Coronary artery (tissue), 2 donors: ENCODE measurements around the gene DEPP1.
A peak's percentile ranks its signal among the peaks of the same experiment; 100 is the strongest.

Experiments used
- DNase-seq: peaks from one replicate; pipeline ENCODE4 v3.0.0-alpha.2; 2017; ENCODE audit warnings: low spot score
- H3K27ac ChIP-seq, 2 donors: fragments of 200-600 bp; sonication (generic); one replicate each; pipeline ENCODE4 v1.5.1; 2016 to 2019
- H3K4me3 ChIP-seq: fragments of 200-600 bp; sonication (generic); 2 replicates; pipeline ENCODE4 v1.5.1; 2016; ENCODE audit warnings: mild to moderate bottlenecking, moderate library complexity
- TF ChIP-seq, protein P1 (sequence below): fragments of 200-600 bp; sonication (generic); IDR thresholded peaks from one replicate; pipeline ENCODE4 v1.5.1; 2019; ENCODE audit warnings: antibody characterized with exemption

DEPP1 gene

DNA sequence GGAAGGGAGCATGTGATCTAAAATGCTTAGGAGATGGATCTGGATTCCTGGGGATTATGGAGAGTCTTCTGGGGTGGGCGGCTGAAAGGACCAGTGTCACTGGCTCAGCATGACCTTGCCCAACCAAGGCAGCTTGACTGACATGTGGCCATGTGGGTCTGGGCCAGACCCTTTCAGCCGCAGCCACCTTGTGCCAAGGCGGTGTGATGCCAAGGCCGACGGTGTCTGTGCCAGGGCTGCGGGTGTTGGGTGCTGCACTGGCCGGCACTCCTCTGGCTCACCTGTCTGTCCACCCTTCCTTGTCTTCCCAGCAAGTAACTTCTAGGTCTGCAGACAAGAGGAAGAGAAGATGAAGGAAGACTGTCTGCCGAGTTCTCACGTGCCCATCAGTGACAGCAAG lies 8.8 kb downstream of the DEPP1 start:
- H3K4me3 ChIP-seq = no peak overlapping the region
- H3K27ac ChIP-seq = peak overlapping the region in 1 of 2 donors; percentile 84
- TF ChIP-seq, protein P1, sequence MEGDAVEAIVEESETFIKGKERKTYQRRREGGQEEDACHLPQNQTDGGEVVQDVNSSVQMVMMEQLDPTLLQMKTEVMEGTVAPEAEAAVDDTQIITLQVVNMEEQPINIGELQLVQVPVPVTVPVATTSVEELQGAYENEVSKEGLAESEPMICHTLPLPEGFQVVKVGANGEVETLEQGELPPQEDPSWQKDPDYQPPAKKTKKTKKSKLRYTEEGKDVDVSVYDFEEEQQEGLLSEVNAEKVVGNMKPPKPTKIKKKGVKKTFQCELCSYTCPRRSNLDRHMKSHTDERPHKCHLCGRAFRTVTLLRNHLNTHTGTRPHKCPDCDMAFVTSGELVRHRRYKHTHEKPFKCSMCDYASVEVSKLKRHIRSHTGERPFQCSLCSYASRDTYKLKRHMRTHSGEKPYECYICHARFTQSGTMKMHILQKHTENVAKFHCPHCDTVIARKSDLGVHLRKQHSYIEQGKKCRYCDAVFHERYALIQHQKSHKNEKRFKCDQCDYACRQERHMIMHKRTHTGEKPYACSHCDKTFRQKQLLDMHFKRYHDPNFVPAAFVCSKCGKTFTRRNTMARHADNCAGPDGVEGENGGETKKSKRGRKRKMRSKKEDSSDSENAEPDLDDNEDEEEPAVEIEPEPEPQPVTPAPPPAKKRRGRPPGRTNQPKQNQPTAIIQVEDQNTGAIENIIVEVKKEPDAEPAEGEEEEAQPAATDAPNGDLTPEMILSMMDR = no peak
- no peak for DNase-seq

DNA sequence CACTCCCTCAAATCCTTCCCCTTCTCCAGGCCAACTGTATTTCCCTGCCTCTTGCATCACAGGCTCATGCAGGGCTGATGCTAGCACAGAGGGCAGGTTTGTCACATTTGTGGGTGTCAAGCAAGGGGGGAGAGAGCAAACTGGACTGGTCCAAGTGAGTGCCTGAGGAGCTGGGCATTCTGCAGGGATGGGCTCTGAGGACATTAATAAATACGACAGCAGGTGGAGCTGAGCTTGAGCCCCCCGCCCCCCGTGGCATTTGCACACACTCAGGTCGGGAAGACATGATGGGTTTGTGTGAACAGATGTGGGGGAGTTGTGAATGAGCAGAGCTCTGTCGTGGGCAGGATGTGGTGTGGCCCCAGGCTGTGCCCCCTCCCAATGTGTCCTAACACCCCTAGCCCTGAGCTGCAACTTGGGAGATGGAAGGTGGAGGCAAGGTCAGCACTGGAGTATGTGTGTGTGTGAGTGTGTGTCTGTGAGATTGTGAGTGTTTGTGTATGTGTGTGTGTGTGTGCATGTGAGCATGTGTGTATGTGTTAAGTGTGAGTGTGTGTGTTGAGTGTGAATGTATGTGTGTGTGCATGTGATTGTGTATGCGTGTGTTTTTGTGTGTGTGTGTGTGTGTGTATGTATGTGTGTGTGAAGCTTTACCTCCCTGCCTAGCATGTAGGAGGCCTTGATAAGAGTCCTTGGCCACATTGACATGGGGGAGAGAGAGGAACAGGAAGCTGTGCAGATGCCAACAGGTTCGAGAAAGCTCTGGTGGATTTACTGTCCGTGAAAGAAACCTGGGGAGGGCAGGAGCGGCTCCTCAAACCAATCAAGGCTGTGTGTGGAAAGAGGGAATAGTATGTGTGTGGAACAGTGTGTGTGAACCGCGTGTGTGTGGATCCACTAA lies 9.9 kb downstream of the DEPP1 start:
- no peak for DNase-seq
- peak overlapping the region; percentile 3 for H3K4me3 ChIP-seq
- H3K27ac ChIP-seq = peak overlapping the region; percentile 34 to 84
- TF ChIP-seq, protein P1 = no peak

DNA sequence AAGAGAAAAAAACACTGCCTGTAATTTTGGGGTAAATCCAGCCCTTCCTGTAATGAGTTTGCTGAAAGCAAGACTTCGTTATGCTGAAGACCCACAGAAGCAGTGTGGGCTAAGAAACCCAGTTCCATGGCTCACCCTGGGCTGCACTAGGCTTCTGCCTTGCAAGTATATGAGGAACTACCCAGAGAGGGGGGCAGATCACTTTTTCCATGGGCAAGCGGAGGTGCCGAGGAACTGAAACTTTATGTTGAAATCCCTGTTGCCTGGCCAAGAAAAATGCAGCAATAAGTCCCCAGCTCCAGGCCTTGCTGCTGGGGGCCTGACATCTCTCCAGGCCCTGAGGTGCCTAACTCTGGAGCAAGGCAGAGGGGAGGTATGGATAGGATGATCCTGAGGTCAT lies 10.5 kb downstream of the DEPP1 start:
- H3K4me3 ChIP-seq = peak overlapping the region; percentile 3
- DNase-seq = peak; percentile 81
- peak overlapping the region; percentile 34 to 84 for H3K27ac ChIP-seq
- TF ChIP-seq, protein P1 = no peak

DNA sequence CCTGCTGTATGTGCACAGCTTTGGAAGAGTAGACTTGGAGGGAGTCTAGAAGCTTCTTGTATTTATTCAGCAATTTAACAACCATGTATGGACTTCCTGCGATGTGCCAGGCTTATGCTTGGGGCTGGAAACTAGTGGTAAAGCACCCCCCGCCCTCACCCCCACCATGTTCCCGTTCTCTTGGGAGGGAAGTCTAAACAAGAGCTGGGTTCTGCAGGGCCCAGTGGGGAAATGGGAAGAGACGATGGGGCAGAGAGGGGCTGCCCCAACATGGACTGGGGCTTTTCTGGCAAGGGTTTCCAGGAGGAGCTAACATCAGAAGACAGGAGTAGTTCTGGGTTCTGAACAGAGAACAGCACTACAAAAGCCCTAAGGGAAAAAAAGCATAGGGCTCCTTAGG lies 11.0 kb downstream of the DEPP1 start:
- Histone ChIP-seq H3K4me3 (peak overlapping the region; percentile 3), H3K27ac (peak overlapping the region; percentile 34 to 84)
- TF ChIP-seq, protein P1 = no peak
- DNase-seq = peak; percentile 75

DNA sequence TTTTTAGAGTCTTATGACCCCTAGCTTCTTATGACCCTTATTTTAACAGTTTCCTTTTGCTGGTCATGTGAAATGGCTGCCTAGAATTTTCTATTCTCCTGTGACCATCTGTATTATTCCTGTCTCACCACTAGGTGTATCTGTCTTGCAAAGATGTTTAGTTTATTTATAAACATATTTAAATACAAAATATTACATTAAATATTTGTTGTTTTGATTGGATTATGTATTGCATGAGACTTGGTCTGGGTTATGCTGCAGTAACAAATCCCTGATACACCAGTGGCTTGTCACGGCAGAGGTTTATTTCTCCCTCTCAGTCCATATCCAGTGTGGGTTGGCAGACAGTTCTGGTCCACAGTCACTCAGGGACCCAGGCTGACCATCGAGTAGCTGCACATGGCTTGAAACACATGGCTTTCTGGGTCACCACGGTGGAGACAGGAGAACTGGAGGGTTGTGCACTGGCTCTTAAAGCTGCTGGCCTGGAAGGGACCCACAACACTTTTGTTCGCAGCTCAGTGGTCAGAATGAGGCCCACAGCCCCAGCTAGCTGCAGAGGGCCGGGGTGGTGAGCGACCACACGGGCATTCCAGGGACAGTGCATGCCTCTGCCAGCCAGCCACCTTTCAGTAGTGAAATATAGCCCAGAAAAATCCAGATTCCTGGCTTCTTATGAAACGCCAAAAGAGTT lies 11.6 kb downstream of the DEPP1 start:
- Histone ChIP-seq H3K27ac (peak overlapping the region; percentile 34 to 92), H3K4me3 (peak overlapping the region; percentile 22)
- DNase-seq = no peak
- TF ChIP-seq, protein P1 = no peak

DNA sequence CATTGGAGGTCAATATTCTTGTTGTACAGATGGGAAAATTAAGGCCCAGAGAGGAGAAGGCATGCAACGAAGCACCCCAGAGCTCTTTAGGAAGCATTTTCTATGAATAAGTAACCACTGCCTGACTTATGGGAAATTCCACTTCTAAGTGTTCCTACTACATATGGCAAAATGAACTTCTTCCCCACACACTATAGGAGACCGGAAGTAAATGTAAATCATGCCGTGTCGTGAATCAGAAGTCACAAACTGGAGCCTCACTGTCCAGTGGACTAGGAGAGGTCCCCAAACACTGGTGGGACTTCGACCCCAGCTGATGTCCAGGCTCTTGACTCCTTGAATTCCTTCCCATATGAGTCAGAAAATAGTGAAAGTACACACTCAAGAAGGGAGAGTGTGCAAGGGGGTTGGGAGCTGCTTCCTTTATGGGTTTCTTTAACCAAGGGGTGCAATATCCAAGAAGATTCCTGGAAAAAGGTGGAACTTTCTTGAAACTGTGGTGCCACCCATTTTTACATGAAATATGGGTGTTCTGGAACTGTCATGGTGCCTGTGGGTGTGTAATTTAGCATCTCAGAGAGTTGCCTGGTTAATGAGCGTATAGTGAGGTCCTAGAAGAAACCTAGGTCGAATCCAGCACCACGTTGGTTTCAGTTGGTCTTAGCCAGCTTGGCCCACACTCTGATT lies 12.3 kb downstream of the DEPP1 start:
- DNase-seq = peak; percentile 49
- TF ChIP-seq, protein P1 = no peak
- Histone ChIP-seq H3K27ac (peak overlapping the region; percentile 28 to 92), H3K4me3 (no peak overlapping the region)
